Measurements from ENCODE around the gene SULT1C2.

SULT1C2 gene

GRCh38 chr2:108293850-108294249 lies 5.2 kb downstream of the SULT1C2 start:
- no peak for DNase-seq (ENCODE audit: low spot score)

DNA sequence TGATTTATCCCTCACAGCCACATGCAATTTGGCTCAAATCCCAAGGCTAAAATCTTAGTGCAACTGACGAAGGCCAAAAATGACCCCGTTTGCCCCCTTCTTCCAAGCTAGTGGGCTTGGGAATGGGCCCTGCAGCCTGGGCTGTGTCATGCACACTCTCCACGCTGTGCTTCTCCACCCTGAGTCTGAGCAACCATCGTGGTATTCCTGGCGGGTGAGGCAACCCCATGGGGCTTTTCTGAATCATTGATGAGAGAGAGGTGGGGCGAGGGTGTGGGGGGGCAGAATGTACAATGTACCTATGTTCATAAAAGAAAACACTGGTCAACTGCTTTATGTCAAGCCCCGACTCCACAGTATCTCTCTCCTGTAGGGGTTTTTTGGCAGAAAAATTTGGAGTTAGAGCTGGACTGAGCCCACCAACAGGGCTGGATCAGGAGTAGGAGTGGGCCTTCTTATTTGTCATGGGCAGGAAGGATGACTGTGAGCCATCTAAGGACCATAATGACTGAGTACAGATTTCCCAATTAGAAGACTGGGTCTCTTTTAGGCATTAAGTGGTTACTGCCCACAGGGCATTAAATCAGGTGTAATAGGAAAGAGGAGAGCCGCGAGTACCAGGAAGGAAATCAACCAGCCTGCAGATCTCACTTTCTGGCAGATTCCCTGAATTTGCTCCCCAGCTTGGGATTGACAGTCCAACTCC lies 8.9 kb downstream of the SULT1C2 start:
- DNase-seq (ENCODE audit: low spot score), result no peak

GRCh38 chr2:108301558-108301957 lies 12.9 kb downstream of the SULT1C2 start:
- DNase-seq (ENCODE audit: low spot score), result no peak

DNA sequence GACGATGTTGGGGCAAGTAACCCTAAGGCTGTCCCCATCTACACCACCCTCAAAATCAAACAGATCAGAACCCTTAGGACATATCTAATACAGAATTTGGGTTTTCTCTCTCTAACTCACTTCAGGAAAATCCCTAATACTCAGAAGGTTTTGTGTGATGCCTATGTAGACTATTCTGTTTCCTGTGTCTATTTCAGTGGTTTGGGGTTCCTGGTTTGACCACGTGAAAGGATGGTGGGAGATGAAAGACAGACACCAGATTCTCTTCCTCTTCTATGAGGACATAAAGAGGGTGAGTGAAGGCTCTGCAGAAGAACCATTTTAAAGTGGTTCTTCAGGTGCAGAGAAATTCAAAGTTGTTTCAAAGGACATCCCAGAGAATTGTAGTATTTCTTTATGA lies 16.3 kb downstream of the SULT1C2 start:
- no peak for DNase-seq (ENCODE audit: low spot score)

- DNase-seq (ENCODE audit: low spot score), result no peak
Measured at GRCh38 chr2:108305901-108306300, 17.2 kb downstream of the SULT1C2 start.

- no peak for DNase-seq (ENCODE audit: low spot score)
Measured at GRCh38 chr2:108309903-108310302, 21.2 kb downstream of the SULT1C2 start.

- DNase-seq (ENCODE audit: low spot score), result no peak
Measured at GRCh38 chr2:108314586-108315296, 26.0 kb downstream of the SULT1C2 start.

DNA sequence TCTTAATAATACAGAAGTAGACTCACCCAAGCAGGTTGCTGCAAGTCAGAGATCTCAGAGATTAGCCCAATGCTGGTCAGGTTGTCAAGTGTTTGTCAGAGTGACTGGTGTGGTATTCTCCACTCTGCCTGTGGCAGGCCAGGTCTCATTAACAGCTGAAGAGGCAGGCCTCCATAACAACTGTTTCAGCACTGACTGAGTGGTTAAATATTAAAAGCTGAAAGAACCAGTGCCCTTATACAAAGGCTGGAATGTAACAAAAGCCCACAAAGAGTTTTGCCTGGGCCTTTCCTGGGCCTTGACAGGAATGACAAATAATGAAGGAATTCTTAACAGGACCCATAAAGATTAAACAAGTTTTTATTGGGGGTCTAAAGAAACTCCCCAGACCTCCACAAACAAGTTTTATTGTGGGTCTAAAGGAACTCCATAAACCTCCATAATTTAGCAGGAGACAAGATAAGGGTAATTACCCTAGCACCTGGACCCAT lies 26.8 kb downstream of the SULT1C2 start:
- no peak for DNase-seq (ENCODE audit: low spot score)

DNA sequence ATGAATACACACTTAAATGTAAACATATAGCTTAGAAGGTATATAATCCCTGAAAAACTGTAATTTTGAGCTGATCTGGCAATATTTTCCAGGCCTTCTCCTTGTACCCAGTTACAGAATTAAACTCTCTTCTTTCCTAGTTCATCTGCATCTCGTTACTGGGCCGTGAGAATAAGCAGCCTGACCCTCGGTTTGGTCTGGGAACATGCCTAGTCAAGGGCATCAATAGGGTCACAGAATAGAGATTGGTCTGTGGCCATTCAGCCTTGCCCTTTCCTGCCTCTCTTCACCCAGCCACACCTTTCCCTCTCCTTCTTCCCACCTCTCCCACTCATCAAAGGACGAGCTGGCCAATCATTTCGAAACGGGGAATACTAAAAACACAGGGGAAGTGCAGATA lies 27.3 kb downstream of the SULT1C2 start:
- DNase-seq (ENCODE audit: low spot score), result no peak

GRCh38 chr2:108316461-108317258 lies 28.0 kb downstream of the SULT1C2 start:
- DNase-seq (ENCODE audit: low spot score), result no peak

- no peak for DNase-seq (ENCODE audit: low spot score)
Measured at GRCh38 chr2:108320326-108320922, 31.7 kb downstream of the SULT1C2 start.

DNA sequence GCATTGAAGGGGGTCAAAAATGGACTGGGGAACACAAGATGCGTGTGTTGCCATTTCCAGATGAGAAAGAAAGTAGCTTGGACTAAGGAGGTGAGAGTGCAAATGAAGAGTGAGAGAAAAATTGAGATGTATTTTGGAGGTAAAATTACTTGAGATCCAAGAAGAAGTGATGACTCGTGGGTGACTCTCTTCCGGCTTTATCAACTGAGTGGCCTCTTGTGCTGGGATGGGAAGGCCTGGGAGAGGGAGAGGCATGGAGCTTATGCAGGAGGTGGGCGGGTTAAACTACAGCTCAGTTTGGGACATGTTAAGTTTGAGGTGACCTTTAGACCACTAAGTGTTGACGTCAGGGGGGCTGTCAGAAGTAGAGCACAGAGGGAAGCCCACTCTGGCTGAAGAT lies 34.9 kb downstream of the SULT1C2 start:
- DNase-seq (ENCODE audit: low spot score), result peak; percentile 56

DNA sequence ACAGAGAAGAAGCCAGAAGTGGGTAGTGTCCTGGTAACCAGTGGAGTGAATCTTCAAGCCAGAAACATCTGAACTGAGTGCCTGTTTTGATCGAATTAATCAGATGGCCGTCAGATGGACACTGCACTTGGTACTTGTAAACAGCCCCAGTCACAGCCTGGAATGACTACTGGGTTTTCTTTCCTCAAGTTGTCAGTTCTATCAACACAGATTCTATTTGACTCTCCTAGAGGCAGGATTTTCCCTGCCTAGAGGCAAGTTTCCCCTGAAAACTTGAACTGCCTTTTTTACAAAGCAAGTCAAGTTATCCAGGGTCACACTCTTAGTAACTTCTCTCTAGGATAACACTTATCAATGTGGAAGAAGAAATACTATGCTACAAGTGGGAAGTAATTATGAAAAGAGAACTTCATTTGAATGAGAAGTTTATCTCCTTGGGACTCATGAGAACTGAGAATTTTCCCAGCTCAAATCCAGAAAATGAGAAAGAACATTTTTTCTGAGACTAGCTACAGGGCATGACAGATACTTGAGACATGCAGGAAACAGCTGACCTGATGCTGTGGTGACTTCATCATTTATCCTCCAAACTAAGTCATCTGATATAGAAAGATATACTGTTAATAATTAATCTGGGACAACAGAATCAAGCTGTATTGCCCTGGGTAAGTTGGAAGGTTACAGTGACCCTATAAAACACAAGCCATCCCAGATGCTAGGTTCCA lies 36.0 kb downstream of the SULT1C2 start:
- DNase-seq (ENCODE audit: low spot score), result peak; percentile 62

DNA sequence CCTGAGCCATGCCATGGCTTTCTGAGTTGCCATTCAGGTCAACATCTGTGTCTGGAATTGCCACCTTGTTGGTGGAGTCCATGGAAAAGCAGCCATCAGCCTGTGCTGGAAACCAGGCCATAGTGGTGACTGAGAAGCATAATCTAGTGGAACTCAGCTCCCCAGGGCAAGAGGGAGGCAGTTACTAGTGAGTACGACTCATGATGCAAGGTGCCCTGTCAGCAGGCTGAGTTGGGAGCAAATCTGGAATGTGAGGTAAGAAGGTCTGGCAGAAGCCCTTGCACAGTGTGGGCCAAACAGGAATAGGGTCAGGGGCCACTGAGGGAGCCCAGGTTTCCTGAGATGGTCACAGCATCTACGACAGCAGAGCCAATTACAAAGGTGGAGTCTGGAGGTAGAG lies 37.1 kb downstream of the SULT1C2 start:
- peak; percentile 9 for DNase-seq (ENCODE audit: low spot score)

- no peak for DNase-seq (ENCODE audit: low spot score)
Measured at GRCh38 chr2:108329771-108330170, 41.1 kb downstream of the SULT1C2 start.

DNA sequence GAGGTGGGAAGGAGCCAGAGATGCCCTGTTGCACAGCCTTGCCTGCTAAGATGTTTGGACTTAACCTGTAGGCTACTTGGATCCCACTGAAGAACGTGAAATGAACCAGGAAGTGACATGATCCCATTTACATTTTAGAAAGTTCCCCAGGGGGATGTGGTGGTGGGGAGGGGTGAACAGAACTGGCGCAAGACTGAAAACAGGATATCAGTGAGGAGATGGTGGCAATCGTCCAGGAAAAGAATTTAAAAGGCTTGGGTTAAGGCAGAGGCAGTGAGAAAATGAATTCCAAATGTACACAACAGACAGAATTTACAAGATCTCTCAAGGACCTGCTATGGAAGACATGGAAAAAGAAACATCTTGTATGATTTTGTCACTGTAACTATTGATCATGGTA lies 42.3 kb downstream of the SULT1C2 start:
- DNase-seq (ENCODE audit: low spot score), result no peak

GRCh38 chr2:108345951-108346350 lies 57.3 kb downstream of the SULT1C2 start:
- DNase-seq (ENCODE audit: low spot score), result no peak

DNA sequence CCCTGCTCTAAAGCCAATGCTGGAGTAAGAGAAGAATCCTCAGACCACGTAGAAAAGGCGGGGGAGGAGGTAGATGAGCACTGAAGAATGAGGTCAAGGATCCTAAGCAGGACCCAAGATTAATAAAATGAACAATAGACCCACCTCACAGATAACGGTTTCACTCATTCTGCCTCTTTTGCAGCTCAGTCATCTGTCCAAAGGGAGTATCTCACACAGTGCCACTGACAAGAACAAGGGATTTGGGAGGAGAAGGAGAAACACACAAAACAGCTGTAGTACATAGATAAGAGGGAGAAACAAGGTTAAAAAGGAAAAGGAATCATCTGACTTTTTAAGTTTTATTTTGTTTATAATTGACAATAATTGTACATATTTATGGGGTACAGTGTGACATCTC lies 58.1 kb downstream of the SULT1C2 start:
- DNase-seq (ENCODE audit: low spot score), result no peak

DNA sequence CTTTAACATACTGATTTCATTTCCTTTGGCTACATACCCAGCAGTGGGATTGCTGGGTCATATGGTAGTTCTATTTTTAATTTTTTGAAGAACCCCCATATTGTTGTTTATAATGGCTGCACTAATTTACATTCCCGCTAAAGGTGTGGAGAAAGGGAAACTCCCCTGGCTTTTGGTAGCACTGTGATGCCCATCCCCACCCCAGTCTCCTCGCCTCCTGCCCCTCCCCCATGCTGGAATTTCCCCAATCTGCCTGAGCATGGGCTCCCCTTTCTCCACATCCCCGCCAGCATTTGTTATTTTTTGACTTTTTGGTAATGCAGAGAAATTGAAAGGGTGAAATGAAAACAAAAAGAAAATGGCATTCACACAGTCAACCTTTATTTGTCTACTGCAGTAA lies 59.1 kb downstream of the SULT1C2 start:
- DNase-seq (ENCODE audit: low spot score), result no peak

DNA sequence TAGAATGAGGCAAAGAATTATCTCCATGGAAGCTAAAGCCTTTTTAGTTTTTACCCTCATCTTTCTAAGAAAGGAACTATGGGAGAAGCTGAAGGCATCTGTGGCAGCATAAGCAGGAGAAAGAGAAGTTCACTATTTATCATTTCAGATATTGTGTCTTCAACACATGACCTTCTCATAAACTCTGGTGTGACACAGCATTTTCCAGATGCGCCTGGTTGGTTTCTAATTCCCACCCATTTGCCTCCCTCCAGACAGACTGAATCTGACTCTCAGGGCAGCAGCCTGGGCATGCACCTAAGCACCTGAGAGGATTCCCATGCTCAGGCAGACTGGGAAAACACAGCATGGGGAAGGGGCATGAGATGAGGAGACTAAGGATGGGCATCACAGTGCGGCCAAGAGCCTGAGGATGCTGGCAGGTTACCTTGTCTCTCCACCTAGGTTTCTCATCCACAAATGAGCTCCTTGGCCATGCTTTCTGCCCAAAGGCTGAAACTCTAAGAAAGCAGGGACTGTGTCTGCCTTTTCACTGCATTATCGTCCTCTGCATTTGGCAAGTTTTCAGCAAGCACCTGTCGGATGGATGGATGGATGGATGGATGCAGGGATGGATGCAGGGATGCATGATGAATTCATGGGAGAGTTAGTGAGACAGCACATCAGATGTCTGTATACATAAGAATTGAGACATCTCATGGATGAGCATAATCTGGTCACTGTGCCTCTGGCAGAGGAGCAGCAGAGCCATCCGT lies 60.3 kb downstream of the SULT1C2 start:
- no peak for DNase-seq (ENCODE audit: low spot score)

GRCh38 chr2:108349571-108349928 lies 60.9 kb downstream of the SULT1C2 start:
- DNase-seq (ENCODE audit: low spot score), result no peak
